Muscle layer of duodenum (tissue), 2 donors: ENCODE measurements around the gene SKP2.
A peak's percentile ranks its signal among the peaks of the same experiment; 100 is the strongest.

Experiments used
- H3K27ac ChIP-seq: one replicate; pipeline ENCODE4 v1.7.0; 2013; ENCODE audit warnings: mild to moderate bottlenecking, low read length
- H3K27me3 ChIP-seq: one replicate; pipeline ENCODE4 v1.7.0; 2013; ENCODE audit warnings: low read depth, mild to moderate bottlenecking, control low read depth, low read length
- H3K36me3 ChIP-seq, 2 donors: one replicate each; pipeline ENCODE4 v1.7.0; 2013; ENCODE audit warnings: low read length in 2 of 2, control low read depth in 1 of 2, mild to moderate bottlenecking in 1 of 2; ENCODE audit not compliant: insufficient read depth in 2 of 2, control insufficient read depth in 1 of 2
- H3K4me1 ChIP-seq, 2 donors: one replicate each; pipeline ENCODE4 v1.7.0; 2013; ENCODE audit warnings: low read length in 2 of 2, mild to moderate bottlenecking in 2 of 2, control low read depth in 1 of 2, moderate library complexity in 1 of 2; ENCODE audit not compliant: insufficient read depth in 2 of 2, control insufficient read depth in 1 of 2
- H3K4me3 ChIP-seq, 2 donors: one replicate each; pipeline ENCODE4 v1.7.0; 2013; ENCODE audit warnings: low read length in 2 of 2, low read depth in 1 of 2, mild to moderate bottlenecking in 1 of 2
- H3K9me3 ChIP-seq, 2 donors: one replicate each; pipeline ENCODE4 v1.7.0; 2013; ENCODE audit warnings: low read length in 2 of 2, control low read depth in 1 of 2, mild to moderate bottlenecking in 1 of 2; ENCODE audit not compliant: control insufficient read depth in 1 of 2
- donor health status: healthy.

SKP2 gene

GRCh38 chr5:36202521-36202961, 50.6 kb downstream of the SKP2 start:
- Histone ChIP-seq H3K27ac (no peak overlapping the region), H3K27me3 (no peaks in the 10 kb centered on the region), H3K36me3 (peaks cover 22 to 31% of the 10 kb centered on the region in 2 donors), H3K9me3 (no peaks in the 10 kb centered on the region), H3K4me1 (no peaks in the 10 kb centered on the region), H3K4me3 (no peak overlapping the region)

- Histone ChIP-seq H3K36me3 (peaks cover 23 to 26% of the 10 kb centered on the region in 2 donors), H3K4me1 (no peaks in the 10 kb centered on the region), H3K27ac (no peak overlapping the region), H3K9me3 (no peaks in the 10 kb centered on the region), H3K27me3 (no peaks in the 10 kb centered on the region), H3K4me3 (no peak overlapping the region)
Measured at GRCh38 chr5:36205329-36205728, 53.4 kb downstream of the SKP2 start.

GRCh38 chr5:36206913-36207312, 55.0 kb downstream of the SKP2 start:
- Histone ChIP-seq H3K4me3 (no peak overlapping the region), H3K27ac (no peak overlapping the region), H3K36me3 (peaks cover 19 to 21% of the 10 kb centered on the region in 2 donors), H3K4me1 (no peaks in the 10 kb centered on the region), H3K9me3 (no peaks in the 10 kb centered on the region), H3K27me3 (no peaks in the 10 kb centered on the region)

- Histone ChIP-seq H3K4me1 (no peaks in the 10 kb centered on the region), H3K27ac (no peak overlapping the region), H3K36me3 (peaks cover 21 to 25% of the 10 kb centered on the region in 2 donors), H3K9me3 (no peaks in the 10 kb centered on the region), H3K27me3 (no peaks in the 10 kb centered on the region), H3K4me3 (no peak overlapping the region)
Measured at GRCh38 chr5:36208786-36209185, 56.9 kb downstream of the SKP2 start.

- Histone ChIP-seq H3K4me1 (no peaks in the 10 kb centered on the region), H3K36me3 (peaks cover 21 to 22% of the 10 kb centered on the region in 2 donors), H3K4me3 (no peak overlapping the region), H3K27ac (no peak overlapping the region), H3K9me3 (no peaks in the 10 kb centered on the region), H3K27me3 (no peaks in the 10 kb centered on the region)
Measured at GRCh38 chr5:36209664-36210063, 57.8 kb downstream of the SKP2 start.

- Histone ChIP-seq H3K4me3 (no peak overlapping the region), H3K36me3 (peaks cover 10 to 22% of the 10 kb centered on the region in 2 donors), H3K27me3 (no peaks in the 10 kb centered on the region), H3K9me3 (no peaks in the 10 kb centered on the region), H3K4me1 (no peaks in the 10 kb centered on the region), H3K27ac (no peak overlapping the region)
Measured at GRCh38 chr5:36214436-36214835, 62.5 kb downstream of the SKP2 start.

- Histone ChIP-seq H3K36me3 (peaks cover 19 to 25% of the 10 kb centered on the region in 2 donors), H3K27me3 (no peaks in the 10 kb centered on the region), H3K4me1 (no peaks in the 10 kb centered on the region), H3K27ac (no peak overlapping the region), H3K4me3 (no peak overlapping the region), H3K9me3 (no peaks in the 10 kb centered on the region)
Measured at GRCh38 chr5:36215910-36216309, 64.0 kb downstream of the SKP2 start.

GRCh38 chr5:36217567-36217966, 65.7 kb downstream of the SKP2 start:
- peaks cover 21 to 24% of the 10 kb centered on the region in 2 donors for H3K36me3 ChIP-seq

GRCh38 chr5:36217988-36218387, 66.1 kb downstream of the SKP2 start:
- H3K27ac ChIP-seq = no peak overlapping the region
- no peaks in the 10 kb centered on the region for H3K9me3 ChIP-seq
- H3K36me3 ChIP-seq = peaks cover 17 to 28% of the 10 kb centered on the region in 2 donors
- no peaks in the 10 kb centered on the region for H3K27me3 ChIP-seq
- H3K4me1 ChIP-seq = no peaks in the 10 kb centered on the region
- H3K4me3 ChIP-seq = no peak overlapping the region

More at GRCh38 chr5:36217567-36217966, 65.7 kb downstream of the SKP2 start:
- no peaks in the 10 kb centered on the region for H3K4me1 ChIP-seq
- no peak overlapping the region for H3K4me3 ChIP-seq
- H3K9me3 ChIP-seq = no peaks in the 10 kb centered on the region
- H3K27ac ChIP-seq = no peak overlapping the region
- no peaks in the 10 kb centered on the region for H3K27me3 ChIP-seq

GRCh38 chr5:36222620-36223019, 70.7 kb downstream of the SKP2 start:
- H3K27me3 ChIP-seq = no peaks in the 10 kb centered on the region
- H3K4me3 ChIP-seq = no peak overlapping the region
- no peaks in the 10 kb centered on the region for H3K4me1 ChIP-seq
- peaks cover 25 to 38% of the 10 kb centered on the region in 2 donors for H3K36me3 ChIP-seq
- no peaks in the 10 kb centered on the region for H3K9me3 ChIP-seq
- H3K27ac ChIP-seq = no peak overlapping the region

GRCh38 chr5:36227046-36227445, 75.1 kb downstream of the SKP2 start:
- Histone ChIP-seq H3K4me1 (peaks cover 0 to 7% of the 10 kb centered on the region in 2 donors), H3K27ac (no peak overlapping the region), H3K9me3 (no peaks in the 10 kb centered on the region), H3K36me3 (peaks cover 11 to 19% of the 10 kb centered on the region in 2 donors), H3K27me3 (no peaks in the 10 kb centered on the region), H3K4me3 (no peak overlapping the region)

GRCh38 chr5:36228505-36228904, 76.6 kb downstream of the SKP2 start:
- Histone ChIP-seq H3K4me1 (peaks cover 0 to 7% of the 10 kb centered on the region in 2 donors), H3K27me3 (no peaks in the 10 kb centered on the region), H3K4me3 (no peak overlapping the region), H3K27ac (peak overlapping the region; percentile 10), H3K36me3 (peaks cover 11 to 13% of the 10 kb centered on the region in 2 donors), H3K9me3 (no peaks in the 10 kb centered on the region)
